Measurements from ENCODE around the gene SLCO1A2.

Gene SLCO1A2

DNA sequence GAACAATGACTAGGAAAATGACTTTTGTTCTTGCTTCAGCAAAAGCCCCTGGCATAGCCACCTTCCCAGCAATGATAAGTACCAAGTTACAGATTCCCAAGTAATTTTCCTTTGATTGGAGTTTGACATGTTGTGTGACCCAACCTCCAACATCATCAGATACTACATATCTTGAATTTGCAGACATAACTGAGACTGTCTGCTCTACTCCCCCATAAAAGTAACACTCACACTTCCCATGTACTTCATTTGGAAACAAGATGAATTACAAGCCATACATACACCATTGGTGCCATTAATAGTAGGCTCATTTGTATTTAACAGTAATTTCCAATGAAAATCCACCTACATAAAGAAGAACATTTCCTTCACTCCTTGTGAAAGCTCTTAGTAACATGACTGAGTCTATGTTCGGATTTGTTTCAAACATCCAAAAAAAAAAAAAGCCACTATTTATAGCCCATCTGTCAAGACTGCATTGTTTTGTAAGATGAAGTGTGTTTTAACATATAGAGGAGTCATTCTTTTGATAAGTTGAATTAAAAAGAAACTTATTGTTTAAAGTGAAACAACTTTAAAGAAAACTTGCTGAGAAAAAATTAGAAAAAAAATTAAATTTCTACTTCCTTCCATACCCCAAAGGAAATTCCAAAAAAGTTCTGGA, 12.0 kb upstream of the SLCO1A2 start:
- H3K27me3 ChIP-seq (ENCODE audit: insufficient read depth, low read length): no peaks in the 10 kb centered on the region
- H3K36me3 ChIP-seq (ENCODE audit: insufficient read depth, low read depth, low read length): no peaks in the 10 kb centered on the region
- H3K27ac ChIP-seq (ENCODE audit: low read length): no peak overlapping the region

DNA sequence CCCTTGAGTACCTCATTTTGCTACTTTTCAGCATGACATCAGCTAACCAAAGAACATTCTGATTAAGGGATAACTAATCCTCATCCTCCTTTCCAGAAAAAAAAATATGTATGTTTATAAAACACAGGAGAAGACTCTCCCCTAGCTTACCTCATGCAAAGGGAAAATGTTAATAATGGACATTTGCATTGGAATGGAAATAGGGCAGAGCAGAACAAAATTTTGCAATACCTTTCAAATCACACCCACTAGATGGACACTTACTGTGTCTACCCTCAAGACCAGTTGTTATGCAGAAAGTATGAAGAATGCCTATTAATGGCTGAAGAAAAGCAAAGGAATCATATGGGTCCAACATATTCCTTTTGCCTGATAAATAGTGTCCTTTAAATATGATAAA, 8.9 kb upstream of the SLCO1A2 start:
- no peak overlapping the region for H3K4me3 ChIP-seq (ENCODE audit: low read length)
- no peak overlapping the region for H3K27ac ChIP-seq (ENCODE audit: low read length)
- H3K4me1 ChIP-seq (ENCODE audit: insufficient read depth, low read length): peaks cover 29% of the 10 kb centered on the region
- H3K9me3 ChIP-seq (ENCODE audit: insufficient read depth, low read depth, low read length): no peaks in the 10 kb centered on the region
- no peaks in the 10 kb centered on the region for H3K27me3 ChIP-seq (ENCODE audit: insufficient read depth, low read length)
- no peaks in the 10 kb centered on the region for H3K36me3 ChIP-seq (ENCODE audit: insufficient read depth, low read depth, low read length)
- no peak overlapping the region for H3K9ac ChIP-seq (ENCODE audit: low read depth, low read length)

More for the DNA sequence above, 12.0 kb upstream of the SLCO1A2 start:
- Histone ChIP-seq H3K9me3 (ENCODE audit: insufficient read depth, low read depth, low read length) (no peaks in the 10 kb centered on the region), H3K4me3 (ENCODE audit: low read length) (no peak overlapping the region), H3K9ac (ENCODE audit: low read depth, low read length) (no peak overlapping the region), H3K4me1 (ENCODE audit: insufficient read depth, low read length) (peaks cover 17% of the 10 kb centered on the region; the same call in 1 of the 2 replicates)

DNA sequence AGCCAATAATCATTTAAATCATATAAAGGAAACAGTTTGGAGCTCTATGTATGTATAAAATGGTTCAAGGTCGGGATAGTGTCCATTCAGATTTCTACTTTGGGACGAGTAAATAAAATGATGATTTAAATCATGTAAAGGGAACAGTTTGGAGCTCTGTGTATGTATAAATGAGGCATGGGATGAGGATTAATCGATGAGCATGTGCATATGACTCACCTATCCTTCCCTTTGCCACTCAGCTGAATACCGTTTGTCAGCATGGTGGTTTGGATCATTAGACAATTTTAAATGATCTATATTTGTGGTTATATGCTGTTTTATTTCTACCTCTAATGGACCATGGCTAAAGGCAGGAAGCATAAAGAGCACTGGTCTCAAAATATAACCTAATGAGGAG, 7.1 kb upstream of the SLCO1A2 start:
- peaks cover 29% of the 10 kb centered on the region for H3K4me1 ChIP-seq (ENCODE audit: insufficient read depth, low read length)
- no peak overlapping the region for H3K9ac ChIP-seq (ENCODE audit: low read depth, low read length)
- H3K4me3 ChIP-seq (ENCODE audit: low read length): no peak overlapping the region
- H3K9me3 ChIP-seq (ENCODE audit: insufficient read depth, low read depth, low read length): no peaks in the 10 kb centered on the region
- H3K27ac ChIP-seq (ENCODE audit: low read length): no peak overlapping the region
- no peaks in the 10 kb centered on the region for H3K36me3 ChIP-seq (ENCODE audit: insufficient read depth, low read depth, low read length)
- H3K27me3 ChIP-seq (ENCODE audit: insufficient read depth, low read length): no peaks in the 10 kb centered on the region

DNA sequence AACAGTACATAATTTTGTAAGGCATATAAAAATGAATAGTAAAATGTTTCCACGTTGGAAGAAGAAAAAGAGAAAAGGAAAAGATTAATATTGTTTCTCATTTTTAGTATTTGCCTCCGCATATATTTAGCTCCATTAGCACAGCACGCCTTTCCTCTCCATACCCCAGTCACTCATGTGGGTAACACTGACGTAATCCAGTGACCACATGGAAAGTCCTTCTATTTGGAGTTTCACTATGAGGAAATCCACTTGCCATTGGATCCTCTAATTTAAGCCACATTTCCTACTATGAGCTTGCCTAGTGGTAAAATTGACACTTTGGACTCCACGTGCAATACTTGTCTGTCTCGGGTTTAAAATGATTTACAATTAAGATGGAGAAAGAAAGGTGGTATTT, 5.7 kb upstream of the SLCO1A2 start:
- no peaks in the 10 kb centered on the region for H3K36me3 ChIP-seq (ENCODE audit: insufficient read depth, low read depth, low read length)
- H3K27ac ChIP-seq (ENCODE audit: low read length): no peak overlapping the region
- peaks cover 28% of the 10 kb centered on the region for H3K4me1 ChIP-seq (ENCODE audit: insufficient read depth, low read length)
- H3K9me3 ChIP-seq (ENCODE audit: insufficient read depth, low read depth, low read length): peaks cover 3% of the 10 kb centered on the region; the same call in 1 of the 2 replicates
- H3K27me3 ChIP-seq (ENCODE audit: insufficient read depth, low read length): no peaks in the 10 kb centered on the region
- no peak overlapping the region for H3K4me3 ChIP-seq (ENCODE audit: low read length)
- no peak overlapping the region for H3K9ac ChIP-seq (ENCODE audit: low read depth, low read length)

DNA sequence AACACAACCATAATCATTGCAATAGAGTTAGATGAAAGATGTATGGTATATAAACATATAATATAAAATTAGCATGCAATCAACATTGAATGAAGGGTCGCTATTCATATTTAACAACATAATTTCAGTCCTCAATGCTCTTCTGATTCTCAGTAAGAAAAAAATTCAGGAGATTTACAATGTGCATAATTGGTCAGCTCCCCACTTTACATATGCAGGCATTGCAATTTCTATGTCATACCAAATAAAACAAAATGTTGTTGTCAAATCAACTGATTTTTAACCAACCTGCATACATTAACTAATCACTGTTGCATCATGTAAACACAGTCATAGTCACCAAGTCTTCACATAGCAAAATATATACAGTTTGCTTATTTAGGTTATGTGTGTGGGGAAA, 5.2 kb upstream of the SLCO1A2 start:
- no peaks in the 10 kb centered on the region for H3K27me3 ChIP-seq (ENCODE audit: insufficient read depth, low read length)
- H3K36me3 ChIP-seq (ENCODE audit: insufficient read depth, low read depth, low read length): no peaks in the 10 kb centered on the region
- H3K27ac ChIP-seq (ENCODE audit: low read length): no peak overlapping the region
- H3K9ac ChIP-seq (ENCODE audit: low read depth, low read length): no peak overlapping the region
- peaks cover 23% of the 10 kb centered on the region for H3K4me1 ChIP-seq (ENCODE audit: insufficient read depth, low read length)
- H3K9me3 ChIP-seq (ENCODE audit: insufficient read depth, low read depth, low read length): peaks cover 3% of the 10 kb centered on the region; the same call in 1 of the 2 replicates
- no peak overlapping the region for H3K4me3 ChIP-seq (ENCODE audit: low read length)

DNA sequence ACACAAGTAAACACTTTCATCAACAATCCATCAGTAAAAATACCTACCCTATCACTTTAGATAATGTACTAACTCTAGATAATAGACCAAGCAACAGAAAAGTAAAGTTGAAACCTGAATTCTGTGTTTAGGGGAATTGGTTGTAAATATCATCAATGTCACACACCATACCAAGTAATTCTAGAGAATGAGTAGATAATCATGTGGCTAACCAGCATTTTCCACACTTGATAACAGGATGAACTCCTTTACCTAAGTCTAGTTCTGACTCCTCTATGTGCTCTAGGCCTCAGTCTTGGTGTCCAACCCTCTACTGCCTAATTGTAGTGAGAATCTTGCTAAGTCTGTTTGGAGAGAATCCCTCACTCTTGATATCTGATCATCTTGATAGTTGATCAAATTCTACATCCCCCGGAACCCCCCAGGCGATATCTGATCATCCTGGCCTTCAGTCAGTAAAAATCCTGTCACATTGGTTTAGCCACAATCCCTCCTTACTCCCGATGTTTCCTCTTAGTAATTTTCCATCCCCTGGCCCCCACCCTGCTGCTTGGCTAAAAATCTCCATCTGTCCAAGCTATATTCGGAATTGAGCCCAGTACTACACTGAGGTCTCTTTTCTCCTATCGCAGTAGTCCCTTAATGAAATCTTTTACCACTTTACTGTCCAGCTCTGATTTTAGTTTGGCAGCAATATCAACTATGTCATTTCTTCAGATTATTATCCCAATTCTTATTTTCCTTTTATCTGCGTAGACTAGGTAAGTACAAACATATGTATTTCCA, 3.4 kb upstream of the SLCO1A2 start:
- Histone ChIP-seq H3K27me3 (ENCODE audit: insufficient read depth, low read length) (no peaks in the 10 kb centered on the region), H3K4me3 (ENCODE audit: low read length) (no peak overlapping the region), H3K27ac (ENCODE audit: low read length) (no peak overlapping the region), H3K36me3 (ENCODE audit: insufficient read depth, low read depth, low read length) (no peaks in the 10 kb centered on the region), H3K4me1 (ENCODE audit: insufficient read depth, low read length) (peaks cover 11% of the 10 kb centered on the region), H3K9ac (ENCODE audit: low read depth, low read length) (no peak overlapping the region), H3K9me3 (ENCODE audit: insufficient read depth, low read depth, low read length) (peaks cover 3% of the 10 kb centered on the region; the same call in 1 of the 2 replicates)

DNA sequence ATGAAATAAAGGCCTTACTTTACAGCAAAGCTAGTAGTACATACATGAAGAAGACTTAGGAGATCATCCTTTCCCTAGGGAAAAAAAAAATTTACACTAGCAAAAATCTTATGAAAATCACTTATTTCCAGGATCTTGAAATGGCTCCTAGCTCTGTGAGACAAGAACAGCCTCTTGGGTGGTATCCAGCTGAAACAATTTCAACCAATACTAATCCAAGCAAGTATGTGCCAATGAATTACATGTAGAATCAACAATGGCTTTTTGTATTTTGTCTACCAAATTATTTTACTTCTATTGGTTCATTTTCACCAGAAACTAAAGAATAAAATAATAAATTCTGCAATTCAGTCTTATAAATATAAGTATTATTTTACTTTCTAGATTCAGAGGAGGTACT, 2.7 kb upstream of the SLCO1A2 start:
- Histone ChIP-seq H3K4me3 (ENCODE audit: low read length) (no peak overlapping the region), H3K27ac (ENCODE audit: low read length) (no peak overlapping the region), H3K9ac (ENCODE audit: low read depth, low read length) (no peak overlapping the region), H3K9me3 (ENCODE audit: insufficient read depth, low read depth, low read length) (peaks cover 6% of the 10 kb centered on the region), H3K27me3 (ENCODE audit: insufficient read depth, low read length) (no peaks in the 10 kb centered on the region), H3K36me3 (ENCODE audit: insufficient read depth, low read depth, low read length) (no peaks in the 10 kb centered on the region), H3K4me1 (ENCODE audit: insufficient read depth, low read length) (peaks cover 11% of the 10 kb centered on the region)

DNA sequence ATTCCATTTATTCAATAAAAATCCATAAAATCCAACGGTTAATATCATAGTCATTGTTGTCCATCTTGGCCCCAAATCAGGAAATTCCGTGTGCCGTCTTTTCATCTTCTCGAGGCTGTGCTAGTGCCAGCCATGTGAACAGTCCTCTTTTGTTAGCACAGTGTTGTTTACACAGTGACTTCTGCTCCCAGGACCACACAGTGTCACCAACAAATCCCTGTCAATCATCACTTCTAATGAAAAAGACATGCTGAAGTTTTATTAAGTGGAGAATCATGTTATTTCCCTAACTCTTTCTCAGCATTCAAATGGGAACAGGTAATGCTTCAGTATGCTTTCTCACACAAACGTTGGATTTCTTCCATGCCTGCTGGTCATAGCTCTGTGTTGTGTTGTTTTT, 1.9 kb upstream of the SLCO1A2 start:
- peaks cover 11% of the 10 kb centered on the region for H3K4me1 ChIP-seq (ENCODE audit: insufficient read depth, low read length)
- no peaks in the 10 kb centered on the region for H3K27me3 ChIP-seq (ENCODE audit: insufficient read depth, low read length)
- H3K9me3 ChIP-seq (ENCODE audit: insufficient read depth, low read depth, low read length): peaks cover 12% of the 10 kb centered on the region
- no peak overlapping the region for H3K27ac ChIP-seq (ENCODE audit: low read length)
- H3K9ac ChIP-seq (ENCODE audit: low read depth, low read length): no peak overlapping the region
- H3K36me3 ChIP-seq (ENCODE audit: insufficient read depth, low read depth, low read length): no peaks in the 10 kb centered on the region
- no peak overlapping the region for H3K4me3 ChIP-seq (ENCODE audit: low read length)

DNA sequence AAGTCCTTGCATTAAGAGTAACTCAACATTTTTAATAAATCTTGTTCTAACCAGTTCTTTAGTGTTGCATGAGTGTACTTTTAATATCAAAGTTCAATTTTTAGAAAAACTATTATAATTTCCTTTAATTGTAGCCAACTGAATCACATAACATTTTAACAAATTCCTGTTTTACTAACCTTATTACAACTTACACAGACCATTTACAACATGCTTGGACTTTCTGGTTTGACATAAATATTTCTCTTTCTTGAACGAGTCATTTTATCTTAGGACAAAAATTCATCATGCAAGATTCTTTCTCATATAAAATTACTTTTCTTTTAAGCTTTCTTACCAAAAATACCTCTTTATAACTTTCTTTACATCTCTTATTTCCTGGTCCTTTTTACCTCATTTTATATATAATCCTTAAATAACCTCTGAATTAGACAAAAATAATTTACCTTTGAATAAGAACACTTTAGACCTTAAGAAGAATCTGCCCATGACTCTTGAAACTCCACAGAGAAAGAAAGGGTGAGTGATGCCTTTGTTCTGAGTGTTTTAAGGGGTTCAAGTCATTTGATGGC, 3.9 kb downstream of the SLCO1A2 start:
- Histone ChIP-seq H3K9ac (ENCODE audit: low read depth, low read length) (no peak overlapping the region), H3K4me1 (ENCODE audit: insufficient read depth, low read length) (no peaks in the 10 kb centered on the region), H3K4me3 (ENCODE audit: low read length) (no peak overlapping the region), H3K9me3 (ENCODE audit: insufficient read depth, low read depth, low read length) (peaks cover 68% of the 10 kb centered on the region), H3K36me3 (ENCODE audit: insufficient read depth, low read depth, low read length) (peaks cover 6% of the 10 kb centered on the region), H3K27me3 (ENCODE audit: insufficient read depth, low read length) (no peaks in the 10 kb centered on the region), H3K27ac (ENCODE audit: low read length) (no peak overlapping the region)

DNA sequence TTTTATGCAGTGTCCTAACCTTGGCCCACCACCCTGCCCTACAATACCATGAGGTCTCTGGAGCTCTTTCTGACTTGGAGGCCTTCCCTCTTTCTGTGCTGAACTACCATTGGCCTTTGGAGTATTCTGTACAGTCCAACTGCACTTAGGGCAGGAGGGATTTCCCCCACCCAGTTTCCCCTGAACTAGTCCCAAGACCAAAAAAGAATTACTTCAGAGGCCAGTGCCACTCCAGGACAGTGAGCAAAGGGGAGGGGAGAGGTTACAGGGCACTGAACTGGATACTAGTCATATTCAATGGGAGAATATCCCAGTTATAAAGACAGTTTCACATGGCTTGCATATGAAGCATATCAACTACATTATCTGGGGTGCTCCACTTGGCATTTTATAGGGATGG, 6.1 kb downstream of the SLCO1A2 start:
- peaks cover 6% of the 10 kb centered on the region for H3K36me3 ChIP-seq (ENCODE audit: insufficient read depth, low read depth, low read length)
- no peak overlapping the region for H3K4me3 ChIP-seq (ENCODE audit: low read length)
- no peak overlapping the region for H3K27ac ChIP-seq (ENCODE audit: low read length)
- H3K9ac ChIP-seq (ENCODE audit: low read depth, low read length): no peak overlapping the region
- peaks cover 70% of the 10 kb centered on the region for H3K9me3 ChIP-seq (ENCODE audit: insufficient read depth, low read depth, low read length)
- no peaks in the 10 kb centered on the region for H3K27me3 ChIP-seq (ENCODE audit: insufficient read depth, low read length)
- peaks cover 18% of the 10 kb centered on the region; the same call in 1 of the 2 replicates for H3K4me1 ChIP-seq (ENCODE audit: insufficient read depth, low read length)

DNA sequence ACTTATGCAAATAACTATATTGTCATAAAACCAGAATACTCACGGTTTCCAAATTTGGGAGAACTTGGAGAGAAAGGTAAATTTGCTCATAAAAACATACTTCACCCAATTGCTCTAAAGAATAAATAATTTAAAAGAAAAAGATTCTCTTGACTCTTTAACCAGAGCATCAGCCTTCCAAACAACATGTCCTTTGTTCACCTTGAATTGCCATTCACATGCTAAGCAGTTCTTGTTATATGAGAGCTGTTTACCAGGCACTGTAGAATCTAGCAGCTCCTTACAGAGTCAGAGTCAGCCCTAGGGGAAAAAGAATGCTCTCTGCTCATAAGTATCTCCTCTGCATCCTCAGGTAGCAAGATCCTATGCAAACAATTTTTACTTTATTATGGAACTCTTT, 10.2 kb downstream of the SLCO1A2 start:
- H3K9ac ChIP-seq (ENCODE audit: low read depth, low read length): peak overlapping the region; percentile 59; the same call in 1 of the 2 replicates

More for the DNA sequence above, 10.2 kb downstream of the SLCO1A2 start:
- Histone ChIP-seq H3K9me3 (ENCODE audit: insufficient read depth, low read depth, low read length) (peaks cover 40% of the 10 kb centered on the region), H3K36me3 (ENCODE audit: insufficient read depth, low read depth, low read length) (peaks cover 6% of the 10 kb centered on the region), H3K27ac (ENCODE audit: low read length) (peak overlapping the region; percentile 59), H3K4me3 (ENCODE audit: low read length) (peak overlapping the region; percentile 42), H3K27me3 (ENCODE audit: insufficient read depth, low read length) (no peaks in the 10 kb centered on the region), H3K4me1 (ENCODE audit: insufficient read depth, low read length) (peaks cover 19% of the 10 kb centered on the region; the same call in 1 of the 2 replicates)

All from iPS-20b (cell line).